EL (cell line): ENCODE measurements around the gene IL9R.
"Not testable (repeated sequence)": the region's sequence is repeated elsewhere in the genome, so short reads cannot be mapped to it uniquely, and the experiment has no call there.

Experiments
- DNase-seq: peaks from one replicate; pipeline ENCODE4 v3.0.0-alpha.2; 2016

The IL9R gene, protein sequence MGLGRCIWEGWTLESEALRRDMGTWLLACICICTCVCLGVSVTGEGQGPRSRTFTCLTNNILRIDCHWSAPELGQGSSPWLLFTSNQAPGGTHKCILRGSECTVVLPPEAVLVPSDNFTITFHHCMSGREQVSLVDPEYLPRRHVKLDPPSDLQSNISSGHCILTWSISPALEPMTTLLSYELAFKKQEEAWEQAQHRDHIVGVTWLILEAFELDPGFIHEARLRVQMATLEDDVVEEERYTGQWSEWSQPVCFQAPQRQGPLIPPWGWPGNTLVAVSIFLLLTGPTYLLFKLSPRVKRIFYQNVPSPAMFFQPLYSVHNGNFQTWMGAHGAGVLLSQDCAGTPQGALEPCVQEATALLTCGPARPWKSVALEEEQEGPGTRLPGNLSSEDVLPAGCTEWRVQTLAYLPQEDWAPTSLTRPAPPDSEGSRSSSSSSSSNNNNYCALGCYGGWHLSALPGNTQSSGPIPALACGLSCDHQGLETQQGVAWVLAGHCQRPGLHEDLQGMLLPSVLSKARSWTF

DNA sequence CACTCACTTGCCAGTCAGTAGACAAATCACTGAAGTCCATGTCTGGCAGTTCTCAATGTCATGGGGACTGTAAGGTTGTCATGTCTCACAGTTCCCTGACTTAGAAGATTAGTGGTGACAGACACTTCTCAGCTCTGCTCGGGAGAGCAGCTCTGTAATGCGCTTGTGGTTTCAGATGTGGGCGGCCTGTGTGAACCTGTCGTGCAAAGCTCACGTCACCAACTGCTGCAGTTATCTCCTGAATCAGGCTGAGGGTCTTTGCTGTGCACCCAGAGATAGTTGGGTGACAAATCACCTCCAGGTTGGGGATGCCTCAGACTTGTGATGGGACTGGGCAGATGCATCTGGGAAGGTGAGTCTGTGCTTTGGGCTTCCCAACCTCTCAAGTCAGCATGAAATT, at the start of gene IL9R:
Gene IL9R (plus strand): TSS at position 261 of the 400 bp plus-strand sequence. CDS start 64 bp downstream, at position 325.
- DNase-seq, result no peak

DNA sequence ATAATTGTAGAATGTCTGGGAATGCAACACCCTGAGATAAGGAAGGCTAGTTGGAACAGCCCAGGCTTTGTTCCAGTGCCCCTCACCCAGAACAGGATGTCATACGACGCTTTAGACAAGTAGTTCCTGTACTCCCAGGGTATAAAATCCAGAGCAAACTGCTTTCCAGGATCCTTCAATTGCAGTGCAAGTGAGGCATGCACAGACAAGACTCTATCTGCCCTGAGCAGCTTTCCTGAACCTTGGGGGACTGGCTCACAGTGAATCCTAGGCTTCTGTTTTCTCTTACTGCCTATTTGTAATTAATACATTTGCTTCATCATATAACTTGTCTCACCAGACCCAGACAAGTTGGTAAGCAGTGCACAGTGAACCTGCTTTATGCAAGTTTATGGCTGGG, 48.4 kb upstream of the IL9R start:
- DNase-seq, result no peak

DNA sequence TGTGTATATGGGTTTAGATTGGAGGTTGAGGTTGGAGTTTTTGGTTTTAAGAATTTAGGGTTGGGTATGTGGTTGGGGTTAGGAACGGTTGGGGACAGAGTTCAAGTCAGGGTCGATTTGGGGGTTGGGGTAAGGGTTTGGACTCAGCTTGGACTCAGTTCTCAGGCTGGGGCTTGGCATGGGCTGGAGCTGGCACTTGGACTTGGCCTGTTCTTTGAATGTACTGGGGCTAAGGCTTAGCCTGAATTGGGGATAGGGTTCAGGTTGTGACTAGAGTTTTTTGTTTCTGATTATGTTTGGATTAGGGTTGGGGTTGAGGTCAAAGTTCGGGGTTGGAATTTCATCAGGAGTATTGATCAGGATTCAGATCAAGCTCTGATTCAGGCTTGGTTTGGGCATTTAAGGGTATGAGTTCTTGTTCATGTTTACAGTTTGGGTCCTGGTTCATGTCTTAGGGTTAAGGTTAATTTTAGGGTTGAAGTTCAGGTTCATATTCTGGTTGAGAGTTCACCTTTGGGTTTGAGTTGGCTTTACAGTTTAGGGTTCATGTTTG, 46.2 kb upstream of the IL9R start:
- DNase-seq, result no peak

DNA sequence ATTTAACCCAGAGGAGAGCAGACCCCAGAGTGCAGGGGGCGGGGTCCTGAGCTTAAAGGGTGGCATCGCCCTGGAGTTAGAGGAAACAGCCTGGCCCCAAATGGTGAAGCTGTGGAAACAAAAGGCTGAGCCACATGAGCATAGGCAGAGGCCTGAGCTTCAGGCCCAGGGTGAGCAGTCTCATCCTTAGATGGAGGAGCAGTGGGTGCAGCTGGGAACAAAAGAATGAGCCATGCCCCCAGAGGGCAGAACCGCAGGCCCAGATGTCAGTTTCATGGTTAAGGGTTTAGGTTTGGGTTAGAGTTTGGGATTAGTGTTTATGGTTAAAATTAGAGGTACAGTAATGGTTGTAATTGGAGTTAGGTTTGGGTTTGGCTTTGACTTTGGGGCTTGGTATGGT, 44.4 kb upstream of the IL9R start:
- DNase-seq, result no peak

DNA sequence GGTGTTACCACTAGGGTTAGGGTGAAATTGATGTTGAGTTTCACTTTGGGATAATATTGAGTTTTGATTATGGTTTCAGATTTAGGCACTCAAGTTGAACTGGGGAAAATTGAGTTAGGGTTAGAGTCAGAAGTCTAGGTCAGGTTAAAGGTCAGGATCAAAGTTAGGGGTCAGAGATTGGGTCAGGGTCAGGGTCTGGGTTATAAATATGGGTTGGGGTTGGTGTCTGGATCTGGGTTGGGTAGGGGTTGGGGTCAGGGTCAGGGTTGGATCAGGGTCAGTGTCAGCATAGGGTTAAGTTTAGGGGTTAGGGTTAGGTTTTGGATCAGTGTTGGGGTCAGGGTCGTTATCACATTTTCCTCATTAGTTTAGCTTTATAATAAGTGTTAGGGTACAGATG, 42.7 kb upstream of the IL9R start:
- no peak for DNase-seq

DNA sequence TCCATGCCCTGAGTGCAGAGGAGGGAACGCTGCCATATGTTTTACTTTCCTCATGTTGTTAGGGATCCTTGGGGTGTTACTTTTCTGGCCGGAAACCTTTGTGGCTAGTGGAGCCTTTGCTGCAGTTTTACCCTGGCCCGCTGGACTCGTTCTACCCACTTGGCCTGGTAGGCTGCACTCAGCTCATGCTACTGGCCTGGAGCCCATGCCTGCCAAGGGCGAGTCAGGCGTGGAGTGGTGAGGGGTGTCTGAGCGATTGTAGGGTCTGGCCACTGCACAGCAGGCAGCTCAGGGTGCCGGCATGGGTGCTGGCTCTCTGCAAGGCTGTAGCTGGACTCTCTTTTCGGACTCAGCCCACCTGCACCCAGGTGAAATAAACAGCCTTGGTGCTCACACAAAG, 41.4 kb upstream of the IL9R start:
- no peak for DNase-seq

DNA sequence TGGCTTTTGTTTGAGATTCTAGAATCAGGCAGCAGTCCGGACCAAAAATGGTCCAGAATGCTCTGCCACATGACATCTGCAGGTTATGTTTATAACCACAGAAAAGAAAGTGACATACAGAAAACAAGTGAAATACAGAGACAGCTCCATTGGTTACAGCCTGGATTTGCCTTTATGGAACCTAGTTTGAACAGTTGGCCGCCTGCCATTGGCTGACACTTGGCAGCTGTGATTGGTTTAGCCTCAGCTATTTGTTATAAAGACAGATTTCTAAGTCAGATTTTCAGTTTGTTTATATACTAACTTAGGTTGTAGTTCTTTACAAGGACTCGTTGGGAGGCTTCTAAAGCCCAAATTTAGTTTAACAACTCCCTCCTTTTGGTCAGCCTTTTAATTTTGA, 40.8 kb upstream of the IL9R start:
- no peak for DNase-seq

DNA sequence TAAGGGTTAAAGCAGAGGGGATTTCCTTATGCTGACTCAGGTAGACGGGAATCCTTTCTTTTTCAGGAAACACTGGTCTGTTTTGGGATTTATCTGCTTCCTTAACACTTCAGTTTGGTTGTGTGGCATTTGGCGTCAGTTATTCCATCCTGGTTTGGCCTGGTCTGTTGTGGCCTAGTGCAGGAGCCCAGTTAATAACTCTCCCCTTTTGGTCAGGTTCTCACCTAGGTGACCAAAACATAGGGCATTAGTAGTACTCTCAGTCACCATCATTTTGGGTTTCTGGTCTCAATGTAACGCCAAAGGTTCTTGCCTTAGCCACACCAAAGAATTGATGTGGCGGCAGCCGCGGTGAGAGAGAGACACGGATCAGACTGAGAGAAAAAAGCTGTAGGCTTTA, 39.7 kb upstream of the IL9R start:
- no peak for DNase-seq

DNA sequence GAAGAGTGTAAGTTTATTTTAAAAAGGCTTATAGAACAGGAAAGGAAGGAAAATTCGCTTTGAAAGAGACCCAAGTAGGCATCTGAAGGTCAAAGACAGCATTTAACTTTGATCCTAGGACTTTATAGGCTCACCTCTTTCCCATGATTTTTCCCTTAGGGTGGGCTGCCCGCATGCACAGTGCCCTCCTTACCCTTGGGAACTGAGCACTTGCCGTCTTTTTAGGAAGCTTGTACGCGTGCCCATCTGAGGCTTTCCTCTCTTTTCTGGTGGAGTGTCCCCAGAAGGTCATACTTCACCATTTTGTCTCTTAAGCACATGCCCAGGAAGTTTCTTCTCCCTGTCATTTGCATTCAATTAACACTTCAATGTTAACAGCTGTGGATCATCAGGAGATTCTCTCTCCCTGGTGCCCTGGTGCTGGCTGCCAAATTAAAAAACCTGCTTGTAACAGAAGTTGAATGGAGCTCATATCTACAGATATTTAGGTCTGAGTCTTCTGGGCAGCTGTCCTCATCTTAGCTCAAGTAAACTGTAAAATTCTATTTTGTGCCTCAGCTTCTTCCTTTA, 38.4 kb upstream of the IL9R start:
- no peak for DNase-seq

DNA sequence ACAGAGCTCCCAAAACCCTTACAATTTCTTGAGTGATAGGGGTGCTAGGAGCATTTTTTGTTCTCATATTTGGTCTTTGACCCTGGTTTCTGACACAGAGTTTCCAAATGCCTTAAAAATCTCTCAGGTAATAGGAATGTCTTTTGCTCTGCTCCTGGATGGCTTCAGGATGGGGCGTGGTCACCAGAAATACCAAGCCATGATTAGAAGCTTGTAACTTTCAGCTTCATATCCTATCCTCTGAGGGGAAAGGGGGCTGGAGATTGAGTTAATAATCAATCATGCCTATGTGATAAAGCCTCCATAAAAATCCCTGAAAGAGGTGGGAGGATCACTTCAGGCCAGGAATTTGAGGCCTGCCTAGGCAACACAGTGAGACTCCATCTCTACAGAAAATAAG, 34.6 kb upstream of the IL9R start:
- no peak for DNase-seq

DNA sequence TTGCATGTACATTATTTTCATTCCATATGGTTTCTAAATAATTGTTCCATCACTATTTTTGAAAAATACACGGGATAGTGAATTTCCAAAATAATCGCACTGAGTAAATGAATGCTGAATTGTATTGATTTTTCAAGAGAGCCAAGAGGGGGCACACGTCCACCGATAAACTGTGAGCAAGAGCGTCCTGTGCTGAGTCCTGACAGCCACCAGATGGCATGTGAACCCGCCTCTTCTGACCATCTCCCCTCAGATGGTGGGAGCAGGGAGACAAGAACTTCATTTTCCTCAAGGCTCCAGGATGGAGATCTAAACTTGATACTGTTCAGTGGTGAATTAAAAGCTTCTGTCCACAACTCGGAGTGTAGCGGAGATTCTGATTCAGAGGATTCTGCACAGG, 30.6 kb upstream of the IL9R start:
- peak; percentile 39 for DNase-seq

DNA sequence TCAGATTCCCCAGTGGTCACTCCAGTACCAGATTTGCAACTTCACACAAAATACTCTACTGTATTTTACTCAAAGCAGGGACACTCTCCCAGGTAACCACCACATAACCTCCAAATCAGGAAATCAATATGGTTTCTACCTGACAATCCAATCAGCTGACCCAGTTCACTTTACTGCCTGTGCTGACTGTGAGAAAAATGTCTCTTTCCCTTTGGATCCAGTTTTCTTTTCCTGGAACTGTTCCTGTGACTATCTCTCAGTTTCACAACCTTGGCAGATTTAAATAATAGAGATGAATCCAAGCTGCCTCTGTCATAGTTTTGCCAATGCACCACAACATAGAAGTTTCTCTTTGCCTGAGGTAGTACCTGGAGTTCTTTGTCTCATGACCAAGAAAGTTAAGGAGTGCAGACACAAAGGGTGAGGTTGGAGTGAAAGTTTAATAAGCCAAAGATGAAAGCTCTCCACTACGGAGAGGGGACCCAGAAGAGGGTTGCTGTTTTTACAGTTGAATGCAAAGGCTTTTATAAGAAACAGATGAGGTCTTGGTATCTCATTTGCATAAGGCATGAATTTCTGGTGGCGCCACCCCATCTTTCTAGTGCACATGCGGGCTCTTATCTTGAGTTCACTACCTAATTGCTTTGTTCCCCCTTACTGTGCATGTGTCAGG, 29.7 kb upstream of the IL9R start:
- no peak for DNase-seq

DNA sequence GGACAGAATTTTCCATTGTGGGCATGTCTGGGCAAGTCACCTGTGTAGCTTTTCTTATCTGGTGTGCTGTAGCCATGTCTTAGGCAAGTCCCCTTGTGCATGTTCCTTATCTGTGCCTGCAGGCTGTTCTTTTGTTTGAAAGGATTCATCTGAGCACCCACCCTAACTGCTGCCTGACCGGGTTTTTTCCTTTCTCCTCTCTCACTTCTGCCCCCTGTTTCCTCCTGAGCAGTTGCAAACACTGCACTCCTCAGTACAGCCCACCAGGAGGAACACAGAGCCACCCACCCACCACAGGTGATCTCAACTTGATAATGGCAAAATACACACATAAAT, 29.2 kb upstream of the IL9R start:
- DNase-seq, result no peak

DNA sequence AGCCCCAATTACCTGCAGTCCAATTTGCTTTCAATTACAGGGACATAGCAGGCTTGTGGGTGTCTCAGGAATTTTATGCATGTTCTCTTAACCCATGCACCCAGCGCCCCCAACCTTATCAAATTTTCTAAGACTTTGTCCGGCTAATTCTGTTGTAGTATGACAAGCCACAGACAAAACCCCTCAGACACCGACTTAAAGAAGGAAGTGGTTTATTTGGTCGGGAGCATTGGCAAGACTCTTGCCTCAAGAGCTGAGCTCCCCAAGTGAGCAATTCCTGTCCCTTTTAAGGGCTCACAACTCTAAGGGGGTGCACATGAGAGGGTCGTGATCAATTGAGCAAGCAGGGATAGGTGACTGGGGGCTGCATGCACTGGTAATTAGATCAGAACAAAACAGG, 28.7 kb upstream of the IL9R start:
- no peak for DNase-seq

DNA sequence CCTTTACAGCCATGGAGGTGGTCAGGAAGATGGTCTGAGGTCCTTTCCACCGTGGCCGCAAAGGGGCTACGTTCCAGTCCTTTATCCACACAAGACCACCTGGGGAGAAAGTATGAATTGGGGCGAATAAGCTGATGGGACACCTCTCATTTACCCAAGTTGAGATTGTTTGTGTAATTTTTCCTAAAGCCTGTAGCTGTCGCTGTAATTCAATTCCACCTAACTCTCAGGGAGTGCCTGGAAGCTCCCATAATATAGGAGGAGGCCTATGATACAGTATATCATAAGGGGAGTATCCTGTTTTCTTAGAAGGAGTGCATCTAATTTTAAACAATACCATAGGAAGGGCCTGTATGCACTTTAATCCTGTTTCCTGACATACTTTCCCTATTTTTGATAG, 25.8 kb upstream of the IL9R start:
- DNase-seq, result not testable (repeated sequence)

DNA sequence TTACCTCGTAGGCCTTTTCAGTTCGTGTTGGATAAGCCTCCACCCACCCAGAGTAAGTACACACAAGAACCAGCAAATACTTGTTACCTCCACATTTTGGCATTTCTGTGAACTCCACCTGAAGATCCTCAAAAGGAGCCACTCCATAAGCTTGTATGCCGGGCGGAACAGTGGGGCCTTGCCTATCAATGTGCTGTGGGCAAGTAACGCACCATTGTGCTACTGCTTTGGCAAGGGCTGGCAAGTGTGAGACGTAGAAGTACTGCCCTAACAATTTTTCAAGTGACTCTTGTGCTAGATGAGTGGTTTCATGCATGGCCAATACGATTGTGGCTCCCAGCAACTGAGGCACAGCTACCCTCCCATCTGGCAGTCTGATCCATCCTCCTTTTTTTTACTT, 25.3 kb upstream of the IL9R start:
- DNase-seq, result not testable (repeated sequence)

DNA sequence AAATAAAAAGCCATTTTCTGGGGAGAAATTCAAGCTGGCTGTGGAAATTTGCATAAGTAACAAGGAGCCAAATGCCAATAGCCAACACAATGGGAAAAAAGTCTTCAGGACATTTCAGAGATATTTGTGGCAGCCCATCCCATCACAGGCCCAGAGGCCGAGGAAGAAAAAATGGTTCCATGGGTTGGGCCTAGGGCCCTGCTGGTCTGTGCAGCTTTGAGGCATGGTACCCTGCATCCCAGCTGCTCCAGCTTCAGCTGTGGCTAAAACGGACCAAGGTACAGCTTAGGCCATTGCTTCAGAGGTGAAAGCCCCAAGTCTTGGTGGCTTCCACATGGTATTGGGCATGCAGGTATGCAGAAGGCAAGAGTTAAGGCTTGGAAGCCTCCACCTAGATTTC, 14.2 kb upstream of the IL9R start:
- DNase-seq, result no peak

DNA sequence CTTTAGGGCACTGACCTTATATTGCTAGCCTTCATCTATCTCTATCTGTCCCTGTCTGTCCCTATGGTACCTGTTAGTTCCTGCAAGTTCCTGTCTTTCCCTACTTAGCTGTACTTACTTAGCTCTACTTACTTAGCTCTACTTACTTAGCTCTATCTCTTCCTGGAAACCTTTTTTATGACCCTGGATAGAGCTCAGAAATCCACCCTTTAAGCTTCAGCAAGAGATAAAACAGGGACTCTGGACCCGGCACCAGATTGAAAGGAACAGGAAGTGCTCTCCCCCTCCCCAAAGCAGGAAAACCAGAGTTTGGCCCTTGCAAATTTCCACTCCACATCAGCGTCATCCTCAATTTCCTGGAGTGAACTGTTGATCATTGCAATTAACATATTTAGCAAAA, 12.3 kb upstream of the IL9R start:
- no peak for DNase-seq

DNA sequence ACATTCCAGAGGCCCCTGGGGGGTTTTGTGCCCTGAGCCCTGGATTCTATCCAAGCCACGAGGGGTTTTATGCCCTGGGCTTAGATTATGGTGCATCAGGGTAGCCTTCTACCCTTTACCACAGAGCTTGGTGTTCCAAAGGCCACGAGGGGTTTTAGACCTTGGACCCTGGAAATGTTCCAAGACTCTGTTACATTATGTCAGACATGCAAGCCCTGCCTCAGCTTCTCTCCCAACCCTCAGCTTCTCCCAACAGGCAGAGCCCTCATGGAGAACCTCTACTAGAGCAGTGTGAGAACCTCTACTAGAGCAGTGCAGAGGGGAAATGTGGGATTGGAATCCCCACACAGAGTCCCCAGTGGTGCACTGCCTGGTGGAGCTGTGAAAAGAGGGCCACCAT, 10.5 kb upstream of the IL9R start:
- not testable (repeated sequence) for DNase-seq

DNA sequence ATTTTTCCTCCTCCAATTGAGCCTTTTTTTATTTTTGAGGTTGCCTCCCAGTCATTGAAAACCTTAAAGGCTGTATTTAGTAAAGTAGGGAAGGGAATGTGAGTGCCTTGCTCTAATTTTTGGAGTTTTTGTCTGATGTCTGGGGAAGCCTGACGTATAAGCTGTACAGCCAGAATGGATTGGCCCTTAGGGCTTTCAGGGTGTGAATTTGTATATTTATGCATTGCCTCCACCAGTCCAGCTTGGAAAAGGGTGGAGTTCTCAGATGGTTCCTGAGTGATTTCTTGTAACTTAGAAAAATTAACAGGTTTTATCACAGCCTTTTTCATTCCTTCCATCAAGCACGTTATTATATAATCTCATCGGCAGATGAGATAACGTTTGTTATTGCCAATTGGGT, 8.6 kb upstream of the IL9R start:
- DNase-seq, result no peak

DNA sequence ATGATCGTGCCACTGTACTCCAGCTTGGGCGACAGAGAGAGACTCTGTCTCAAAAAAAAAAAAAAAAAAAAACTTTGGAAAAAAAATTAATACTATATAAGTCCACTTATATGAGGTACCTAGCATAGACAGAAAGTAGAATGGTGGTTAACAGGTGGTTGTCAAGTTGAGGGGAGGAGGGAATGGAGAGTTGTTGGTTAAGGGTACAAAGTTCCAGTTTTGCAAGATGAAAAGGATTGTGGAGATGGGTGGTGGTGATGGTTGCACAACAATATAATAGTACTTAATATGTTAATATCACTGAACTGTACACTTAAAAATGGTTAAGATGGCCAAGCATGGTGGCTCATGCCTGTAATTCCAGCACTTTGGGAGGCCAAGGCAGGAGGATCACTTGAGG, 4.1 kb upstream of the IL9R start:
- no peak for DNase-seq

DNA sequence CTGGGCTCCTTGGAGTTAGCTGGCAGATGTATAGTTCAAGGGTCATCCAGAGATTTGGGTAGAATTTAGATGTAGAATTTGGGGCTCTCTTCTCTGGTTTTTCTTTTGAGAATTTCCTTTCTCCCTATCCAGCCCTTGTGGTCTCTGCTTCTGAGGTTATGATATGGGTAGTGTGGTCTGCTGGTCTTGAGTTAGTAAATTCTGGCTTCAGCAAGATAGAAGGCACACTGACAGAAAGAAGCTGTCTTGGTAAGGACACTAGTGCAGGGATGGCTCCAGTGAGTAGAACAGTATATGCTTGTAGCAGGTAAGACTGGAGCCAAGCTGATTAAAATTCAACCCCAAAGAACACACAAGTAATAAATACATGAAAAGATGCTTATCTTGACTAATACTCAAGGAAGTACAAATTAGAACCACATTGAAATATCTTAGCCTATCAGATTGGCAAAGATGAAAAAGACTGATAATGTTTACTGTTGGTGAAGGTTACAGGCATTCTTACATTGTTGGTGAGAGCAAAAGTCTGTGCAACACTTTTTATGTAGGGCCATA, 2.1 kb upstream of the IL9R start:
- no peak for DNase-seq

DNA sequence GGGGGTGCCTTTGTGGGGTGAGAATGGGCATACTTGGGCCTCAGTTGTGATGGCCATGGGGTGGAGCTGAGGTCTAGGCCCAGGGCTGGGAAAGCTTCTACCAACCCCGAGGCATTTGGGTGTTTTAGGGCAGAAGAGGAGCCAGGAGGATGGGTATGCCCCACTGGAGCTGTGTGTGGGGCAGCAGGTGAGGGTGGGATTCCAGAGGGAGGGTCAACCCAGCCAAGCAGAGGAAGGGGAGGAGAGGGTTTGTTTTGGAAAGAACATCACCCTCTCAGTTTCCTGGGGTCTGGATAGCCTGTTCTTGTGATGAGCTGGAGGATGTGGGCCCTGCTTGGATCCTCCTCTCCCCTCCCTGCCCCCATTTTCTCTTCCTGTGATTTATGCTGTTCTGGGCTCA, 620 bp downstream of the IL9R start:
- no peak for DNase-seq
